HEK293 (cell line): ENCODE results near the gene CATSPER3.
"Not testable (repeated sequence)": the region's sequence is repeated elsewhere in the genome, so short reads cannot be mapped to it uniquely, and the experiment has no call there.

Experiments used
- CTCF ChIA-PET: fragments of 350-600 bp; formaldehyde crosslinking; extraction: SDS; loops from one replicate; lab custom pipeline; 2021; ENCODE audit warnings: antibody characterized with exemption; lab: Yijun Ruan, JAX
- POLR2A ChIA-PET: fragments of 300-600 bp; formaldehyde crosslinking; extraction: SDS; loops from one replicate; lab custom pipeline; 2020; ENCODE audit warnings: antibody characterized with exemption, inconsistent platforms; lab: Yijun Ruan, JAX
- H3K27ac ChIP-seq: fragments of 200-500 bp; sonication (Bioruptor generic); 2 replicates; pipeline ENCODE4 v1.5.1; 2014; ENCODE audit warnings: low read depth, low read length, control low read depth, inconsistent platforms; ENCODE audit errors: extremely low read depth
- H3K36me3 ChIP-seq, 2 experiments: fragments of 200-500 bp in 1 of 2; sonication (Bioruptor generic) in 1 of 2; 1 replicate in 1 of 2; 2 replicates in 1 of 2; pipeline ENCODE4 v1.5.1; 2014 to 2017; ENCODE audit warnings: inconsistent platforms in 2 of 2, low read length in 2 of 2; ENCODE audit not compliant: control insufficient read depth in 2 of 2, insufficient read depth in 1 of 2
- H3K4me1 ChIP-seq: fragments of 200-500 bp; sonication (Bioruptor generic); 2 replicates; pipeline ENCODE4 v1.5.1; 2014; ENCODE audit warnings: mild to moderate bottlenecking, low read length, inconsistent platforms; ENCODE audit not compliant: control insufficient read depth, insufficient read depth
- H3K4me3 ChIP-seq: 2 replicates; pipeline ENCODE4 v1.5.1; 2011; ENCODE audit warnings: low read depth, mild to moderate bottlenecking, control low read depth, low read length, moderate library complexity
- H3K9me3 ChIP-seq: fragments of 200-500 bp; sonication (Bioruptor generic); 2 replicates; pipeline ENCODE4 v1.5.1; 2014; ENCODE audit warnings: low read depth, low read length, inconsistent platforms; ENCODE audit not compliant: control insufficient read depth, insufficient read depth
- HOXD13 ChIP-seq: sonication (generic); formaldehyde crosslinking; IDR thresholded peaks from 2 replicates; pipeline ENCODE4 v1.8.0; 2022; ENCODE audit warnings: missing genetic modification reagents, borderline replicate concordance
- KLF1 ChIP-seq: fragments of 450-650 bp; formaldehyde crosslinking; IDR thresholded peaks from 2 replicates; pipeline ENCODE4 v1.5.1; 2016; ENCODE audit warnings: missing biosample characterization, missing genetic modification characterization
- KLF10 ChIP-seq: fragments of 450-650 bp; IDR thresholded peaks from 2 replicates; pipeline ENCODE4 v1.5.1; 2018; ENCODE audit warnings: missing biosample characterization, mild to moderate bottlenecking, missing genetic modification characterization
- TRIM28 ChIP-seq: IDR thresholded peaks from 2 replicates; pipeline ENCODE4 v1.6.1; 2011; ENCODE audit warnings: low read length, control low read depth, borderline replicate concordance
- ZNF146 ChIP-seq: fragments of 450-650 bp; formaldehyde crosslinking; IDR thresholded peaks from 2 replicates; pipeline ENCODE4 v1.5.1; 2016; ENCODE audit warnings: missing biosample characterization, missing genetic modification characterization
- ZNF280C ChIP-seq: fragments of 450-650 bp; formaldehyde crosslinking; IDR thresholded peaks from 2 replicates; pipeline ENCODE4 v1.5.1; 2016; ENCODE audit warnings: missing biosample characterization, missing genetic modification characterization
- ZNF280D ChIP-seq: fragments of 450-650 bp; formaldehyde crosslinking; IDR thresholded peaks from 2 replicates; pipeline ENCODE4 v1.5.1; 2016; ENCODE audit warnings: missing biosample characterization, missing genetic modification characterization
- ZNF580 ChIP-seq: fragments of 450-650 bp; formaldehyde crosslinking; IDR thresholded peaks from 2 replicates; pipeline ENCODE4 v1.5.1; 2016; ENCODE audit warnings: missing biosample characterization, missing genetic modification characterization
- ZNF704 ChIP-seq: fragments of 450-650 bp; formaldehyde crosslinking; IDR thresholded peaks from 2 replicates; pipeline ENCODE4 v1.5.1; 2016; ENCODE audit warnings: missing biosample characterization, missing genetic modification characterization

CATSPER3 gene

GRCh38 chr5:134997015-134997414 lies 29.3 kb downstream of the CATSPER3 start:
- Histone ChIP-seq H3K4me3 (no peak overlapping the region), H3K9me3 (no peaks in the 10 kb centered on the region), H3K27ac (no peak overlapping the region), H3K4me1 (no peaks in the 10 kb centered on the region), H3K36me3 (no peaks in the 10 kb centered on the region)
- no peak for TF ChIP-seq ZNF704
- TF ChIP-seq KLF1 (tag by site-specific recombination), result no peak
- no peak for TF ChIP-seq ZNF280C (tag by site-specific recombination)
- CTCF ChIA-PET, result interaction anchor here (1.0 kb wide), 1 partner anchor 410 kb away, joined by 4 read pairs; no protein-coding TSS in a partner anchor
- POLR2A ChIA-PET, result no interaction called here

- H3K27ac ChIP-seq, POLR2A ChIA-PET, H3K36me3 ChIP-seq, H3K4me1 ChIP-seq, H3K4me3 ChIP-seq, CTCF ChIA-PET, H3K9me3 ChIP-seq: not testable (repeated sequence)
- TF ChIP-seq ZNF280D (0 out of 2 replicates have a peak, but pooled peaks have one; percentile 58), ZNF580 (tag by site-specific recombination) (peak; percentile 64), ZNF146 (tag by site-specific recombination) (peak; percentile 96)
Measured at GRCh38 chr5:134998068-134998467, 30.4 kb downstream of the CATSPER3 start.

GRCh38 chr5:135004376-135004775 lies 36.7 kb downstream of the CATSPER3 start:
- CTCF ChIA-PET, result no interaction called here
- POLR2A ChIA-PET, result no interaction called here
- no peaks in the 10 kb centered on the region for H3K4me1 ChIP-seq
- H3K27ac ChIP-seq, result no peak overlapping the region
- H3K4me3 ChIP-seq, result no peak overlapping the region
- TF ChIP-seq KLF10 (tag by site-specific recombination), result no peak
- no peak for TF ChIP-seq HOXD13
- no peak for TF ChIP-seq ZNF280D
- no peak for TF ChIP-seq TRIM28
- no peaks in the 10 kb centered on the region for H3K9me3 ChIP-seq
- no peaks in the 10 kb centered on the region for H3K36me3 ChIP-seq
